SKM-1 treated with dmso at 0.1 percent for 144 hours (cell line): ENCODE data around the gene MTRR.
A peak's percentile ranks its signal among the peaks of the same experiment; 100 is the strongest.

ENCODE experiments used
- DNase-seq: peaks from one replicate; lab custom pipeline; 2025; ENCODE audit not compliant: unreplicated experiment; lab: John Stamatoyannopoulos, UW

The MTRR gene

DNA sequence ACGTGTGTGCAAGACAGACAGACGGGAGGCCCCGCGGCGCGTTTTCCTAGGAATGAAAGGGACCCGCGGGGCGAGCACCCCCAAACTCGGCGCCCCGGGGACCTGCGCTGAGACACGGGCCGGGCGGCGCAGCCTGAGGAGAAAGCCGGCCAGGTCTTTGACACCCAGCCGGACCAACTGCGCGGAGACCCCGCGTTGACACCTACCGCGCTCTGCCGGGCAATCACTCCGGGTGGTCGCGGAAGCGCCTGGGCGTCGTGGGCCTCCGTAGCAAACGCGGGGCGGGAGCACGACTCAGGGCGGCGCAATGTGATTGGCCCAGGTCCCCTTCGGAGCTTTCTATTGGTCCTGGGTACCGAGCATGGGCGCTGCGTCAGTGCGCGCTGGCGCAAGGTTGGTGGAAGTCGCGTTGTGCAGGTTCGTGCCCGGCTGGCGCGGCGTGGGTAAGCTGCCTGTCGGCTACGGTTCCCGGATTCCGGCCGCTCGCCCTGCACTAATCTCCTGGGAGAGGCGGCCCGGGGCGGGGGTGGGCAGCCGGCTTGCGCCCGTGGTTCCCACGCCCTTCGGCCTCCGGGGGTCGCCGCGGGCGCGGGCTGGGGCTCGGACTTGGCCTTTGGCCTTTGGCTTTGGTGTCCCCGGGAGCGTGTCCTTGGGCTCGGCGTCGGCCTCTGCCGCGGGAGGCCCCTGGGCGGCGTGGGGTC is at the start of gene MTRR, which contains the start of gene FASTKD3:
Gene MTRR (plus strand): TSS at position 376 of the 701 bp plus-strand sequence. CDS start 1,647 bp downstream, outside the sequence.
Gene FASTKD3 (minus strand): TSS at position 259 of the 701 bp plus-strand sequence. CDS start 948 bp downstream, outside the sequence.
- peak; percentile 89 for DNase-seq

DNA sequence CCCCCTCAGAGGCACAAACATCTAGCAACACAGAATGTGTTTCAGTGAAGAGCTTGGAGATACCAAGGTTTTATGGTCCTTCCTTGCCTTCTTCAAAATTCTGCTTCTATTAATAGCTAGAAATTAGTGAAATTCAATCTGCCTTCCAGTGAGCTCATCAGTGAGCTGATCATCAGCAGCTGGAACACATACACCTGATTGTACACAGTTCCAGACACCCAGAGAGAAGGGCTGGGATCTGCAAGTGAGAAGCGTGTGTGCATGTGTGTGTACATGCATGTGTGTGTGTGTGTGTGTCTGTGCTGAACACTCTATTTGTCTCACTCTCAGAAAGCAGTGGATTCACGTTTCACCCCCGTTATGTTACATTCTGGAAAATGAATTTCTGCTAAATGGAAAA is 46.5 kb upstream of the MTRR start:
- DNase-seq: no peak

DNA sequence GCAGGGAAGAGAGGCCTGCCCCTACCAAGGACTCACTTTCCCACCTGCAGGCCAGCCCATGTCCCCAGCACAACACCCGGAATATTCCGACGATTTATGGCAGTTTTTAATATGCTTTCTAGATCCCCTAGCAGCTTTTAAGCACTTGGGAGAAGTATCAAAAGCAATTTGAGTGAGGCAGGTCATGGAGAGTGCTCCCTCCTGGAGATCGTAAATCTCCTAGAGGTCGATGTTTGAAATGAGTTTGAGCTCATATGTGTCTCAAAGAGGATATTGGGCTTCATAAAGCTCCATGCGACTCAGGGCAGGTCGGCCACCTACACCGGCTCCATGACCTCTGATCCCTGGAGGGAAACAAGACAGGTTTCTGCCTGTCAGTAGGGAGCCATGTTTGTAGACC is 45.4 kb upstream of the MTRR start:
- no peak for DNase-seq

DNA sequence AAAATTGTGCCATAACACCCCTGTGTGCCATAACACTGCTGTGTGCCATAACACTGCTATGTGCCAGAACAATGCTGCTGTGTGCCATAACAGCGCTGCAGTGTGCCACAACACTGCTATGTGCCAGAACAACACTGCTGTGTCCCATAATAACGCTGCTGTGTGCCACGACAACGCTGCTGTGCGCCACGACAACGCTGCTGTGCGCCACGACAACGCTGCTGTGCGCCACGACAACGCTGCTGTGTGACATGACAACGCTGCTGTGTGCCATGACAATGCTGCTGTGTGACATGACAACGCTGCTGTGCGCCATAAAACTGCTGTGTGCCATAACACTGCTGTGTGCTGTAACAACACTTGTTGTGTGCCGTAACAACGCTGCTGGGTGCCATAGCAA is 44.0 kb upstream of the MTRR start:
- no peak for DNase-seq

DNA sequence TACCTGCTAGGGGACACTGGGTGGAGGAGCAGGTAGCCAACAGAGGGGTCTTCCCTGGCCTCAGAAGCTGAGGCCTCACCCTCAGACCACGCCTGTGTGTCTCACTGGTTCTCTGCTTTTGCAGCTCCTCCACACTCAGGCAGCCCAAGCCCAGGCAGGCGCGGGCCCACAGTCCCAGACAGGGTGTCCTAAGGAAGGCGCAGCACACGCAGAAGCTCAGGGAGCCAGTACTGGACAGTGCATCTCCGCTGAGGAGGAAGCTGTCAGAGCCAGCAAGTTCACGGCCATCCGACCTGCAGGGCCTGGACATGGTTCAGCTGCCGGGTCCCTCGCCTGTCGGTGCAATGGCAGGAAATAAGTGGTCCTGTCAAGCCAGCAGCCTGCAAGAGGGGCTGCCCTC is 43.3 kb upstream of the MTRR start:
- no peak for DNase-seq

DNA sequence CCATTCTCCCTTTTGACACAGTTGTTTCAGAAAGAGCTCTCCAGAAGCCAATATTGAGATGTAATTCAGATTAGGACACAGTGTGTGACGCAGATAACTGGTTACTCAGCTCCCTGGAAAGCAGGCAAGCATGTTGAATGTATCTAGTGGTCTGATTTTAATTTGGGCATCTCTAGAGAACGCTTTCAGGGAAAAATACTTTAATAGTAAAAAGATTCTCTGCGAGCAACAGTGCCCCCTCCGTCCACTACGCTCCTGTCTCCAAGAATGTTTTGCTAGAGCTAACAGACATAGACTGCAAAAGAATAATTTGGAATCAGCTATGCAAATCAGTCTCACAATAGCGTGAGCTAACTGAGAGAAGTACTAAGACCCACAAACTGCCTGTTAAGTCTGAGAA is 41.3 kb upstream of the MTRR start:
- DNase-seq: no peak

DNA sequence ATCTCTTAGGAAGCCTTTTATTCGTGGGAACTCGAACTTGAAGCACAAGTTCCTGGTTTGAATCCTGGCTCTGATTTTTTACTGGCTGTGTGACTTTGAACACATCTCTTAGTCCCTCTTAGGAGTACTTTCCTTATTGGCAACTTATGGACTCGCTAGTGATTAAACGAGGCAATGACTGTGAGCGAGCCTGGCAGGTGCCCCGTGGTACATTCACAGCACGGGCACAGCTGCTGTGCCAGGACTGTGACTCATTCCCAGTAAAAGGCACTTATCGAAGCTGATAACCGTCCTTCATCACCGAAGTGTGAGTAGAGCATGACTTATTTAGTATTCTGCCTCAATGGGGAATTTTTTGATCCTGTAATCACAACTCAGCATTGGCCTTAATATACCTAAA is 40.7 kb upstream of the MTRR start:
- DNase-seq: no peak

DNA sequence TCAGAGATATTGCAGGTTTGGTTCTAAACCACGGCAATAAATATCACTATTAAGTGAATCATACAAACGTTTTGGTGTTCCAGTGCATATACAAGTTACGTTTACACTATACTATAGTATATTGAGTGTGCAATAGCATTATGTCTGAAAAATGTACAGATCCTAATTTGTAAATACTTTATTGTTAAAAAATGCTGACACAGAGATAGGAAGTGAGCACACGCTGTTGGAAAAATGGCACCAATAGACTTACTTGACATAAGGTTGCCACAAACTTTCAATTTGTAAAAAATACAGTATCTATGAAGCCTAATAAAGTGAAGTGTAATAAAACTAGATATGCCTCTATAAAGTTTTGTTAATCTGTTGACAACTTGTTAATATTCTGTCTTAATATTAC is 34.0 kb upstream of the MTRR start:
- DNase-seq: no peak

DNA sequence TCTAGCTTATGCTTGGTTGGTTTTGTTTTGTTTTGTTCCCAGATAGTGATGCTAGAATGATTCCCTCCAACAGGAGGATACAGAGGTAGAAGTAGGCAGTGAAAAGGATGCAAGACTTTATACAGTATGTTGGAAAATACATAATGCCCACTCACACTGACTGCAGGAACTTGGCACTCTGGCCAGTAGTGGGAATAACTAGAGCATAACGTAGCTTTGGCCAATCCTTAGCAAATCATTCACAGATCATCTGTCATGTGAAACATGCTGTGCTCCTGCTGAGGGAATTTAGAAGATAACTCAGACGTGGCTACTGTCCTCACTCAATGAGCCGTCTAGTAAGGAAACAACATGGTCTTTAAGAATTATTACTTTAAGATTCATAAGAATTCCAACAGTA is 31.5 kb upstream of the MTRR start:
- no peak for DNase-seq

DNA sequence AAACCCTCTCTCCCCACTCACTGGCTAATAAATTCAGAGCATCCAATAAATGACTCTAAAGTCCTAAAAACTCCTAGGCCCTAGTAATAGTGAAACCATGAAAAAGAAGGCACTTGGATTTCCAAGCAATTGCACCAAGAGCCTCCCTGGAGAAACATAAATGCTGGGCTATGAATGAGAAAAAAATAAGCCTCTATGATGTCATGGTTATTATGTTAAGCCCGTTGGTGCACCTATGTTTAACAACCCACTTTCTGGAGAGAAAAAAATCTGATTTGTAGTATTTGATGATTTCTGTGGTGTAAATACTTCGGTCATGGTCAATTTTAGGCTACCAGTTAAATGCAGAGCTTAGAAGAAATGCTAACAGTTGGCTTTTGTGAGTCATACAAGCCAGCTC is 26.4 kb upstream of the MTRR start:
- no peak for DNase-seq

DNA sequence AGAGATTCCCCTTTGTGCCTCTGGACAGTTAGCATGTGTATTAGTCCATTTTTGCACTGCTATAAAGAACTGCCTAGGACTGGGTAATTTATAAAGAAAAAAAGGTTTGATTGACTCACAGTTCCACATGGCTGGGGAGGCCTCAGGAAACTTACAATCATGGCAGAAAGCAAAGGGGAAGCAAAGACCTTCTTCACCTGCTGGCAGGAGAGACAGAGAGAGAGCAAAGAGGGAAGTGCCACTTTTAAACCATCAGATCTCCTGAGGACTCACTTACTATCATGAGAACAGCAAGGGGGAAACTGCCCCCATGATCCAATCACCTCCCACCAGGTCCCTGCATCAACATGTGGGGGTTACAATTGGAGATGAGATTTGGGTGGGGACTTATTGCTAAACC is 24.0 kb upstream of the MTRR start:
- DNase-seq: no peak

DNA sequence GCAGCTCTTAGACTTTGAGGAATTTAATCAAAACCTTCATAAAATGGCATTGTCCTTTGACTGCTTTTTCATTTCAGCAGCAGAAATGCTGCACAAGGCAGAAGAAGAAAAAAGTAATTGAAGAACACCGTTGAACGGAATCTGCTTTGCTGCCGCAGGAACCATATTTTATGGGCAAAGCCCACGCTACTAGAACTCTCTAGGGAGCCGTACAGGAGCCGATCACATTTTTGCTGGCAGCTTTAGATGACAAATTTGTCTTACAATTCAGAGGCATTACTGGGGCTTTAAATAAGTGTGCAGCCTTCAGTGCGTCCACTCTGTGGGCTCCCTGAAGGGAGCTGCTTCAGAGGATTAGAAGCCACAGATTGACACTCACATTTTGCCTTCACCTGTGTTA is 23.4 kb upstream of the MTRR start:
- no peak for DNase-seq

DNA sequence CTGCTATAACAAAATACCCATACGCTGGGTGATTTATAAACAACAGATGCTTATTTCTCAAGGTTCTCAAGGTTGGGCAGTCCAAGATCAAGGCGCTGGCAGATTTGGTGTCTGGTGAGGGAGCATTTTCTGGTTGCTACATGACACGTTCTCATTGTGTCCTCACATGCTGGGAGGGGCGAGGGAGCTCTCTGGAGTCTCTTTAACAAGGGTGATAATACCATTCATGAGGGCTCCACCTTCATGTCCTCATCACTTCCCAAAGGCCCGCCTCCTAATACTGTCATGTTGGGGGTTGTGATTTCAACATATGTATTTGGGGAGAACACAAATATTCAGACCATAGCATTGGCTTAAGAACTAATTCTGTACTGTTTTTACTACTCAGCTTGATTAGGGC is 22.6 kb upstream of the MTRR start:
- no peak for DNase-seq

DNA sequence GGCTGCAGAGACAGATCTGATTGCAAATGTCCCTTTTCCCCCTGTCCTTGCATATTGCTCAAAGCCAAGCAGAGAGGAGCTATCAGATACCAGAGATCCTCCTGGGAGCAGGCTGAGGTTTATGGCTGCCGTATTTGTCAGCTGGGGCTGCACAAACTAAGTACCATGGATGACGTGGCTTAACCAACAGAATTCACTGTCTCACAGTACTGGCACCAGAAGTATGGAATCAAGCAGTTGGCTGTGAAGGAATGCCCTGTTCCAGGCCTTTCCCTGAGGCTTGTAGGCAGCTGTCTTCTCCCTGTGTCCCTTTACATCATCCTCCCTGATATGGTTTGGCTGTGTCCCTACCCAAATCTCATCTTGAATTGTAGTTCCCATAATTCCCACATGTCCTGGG is 20.7 kb upstream of the MTRR start:
- DNase-seq: no peak

DNA sequence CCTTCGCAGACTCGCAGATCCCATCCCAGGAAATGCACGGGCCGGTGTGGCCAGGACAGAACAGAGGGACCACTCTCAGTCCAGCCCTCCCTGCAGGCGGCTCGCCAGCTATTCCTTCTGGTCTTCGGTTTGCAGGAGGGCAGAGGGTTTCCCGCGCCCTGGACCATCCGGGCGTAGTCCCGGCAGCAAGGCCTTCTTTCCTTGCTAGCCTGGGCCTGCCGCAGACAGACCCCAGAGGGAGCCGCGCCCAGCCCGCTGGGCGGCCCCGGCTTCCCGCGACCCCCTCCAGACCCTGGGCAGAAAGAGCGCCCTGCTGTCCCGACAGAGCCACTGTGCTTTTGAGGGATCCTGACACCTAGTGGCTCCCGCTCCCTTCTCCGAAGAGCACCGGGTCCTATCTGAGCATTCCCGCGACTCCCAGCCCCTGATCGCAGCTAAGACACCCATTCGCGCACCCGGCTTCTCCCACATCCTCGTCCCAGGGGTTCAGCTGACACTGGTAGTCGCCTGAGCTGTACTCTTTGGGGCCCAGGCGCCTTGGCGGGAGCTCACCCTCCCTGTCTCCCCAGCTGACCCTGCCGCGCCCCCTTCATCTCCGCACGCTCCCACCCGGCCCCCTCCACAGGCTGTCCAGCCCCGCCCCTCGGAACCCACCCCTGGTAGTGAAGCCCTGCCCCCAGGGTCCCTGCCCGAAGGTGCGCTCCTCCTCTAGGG is 19.1 kb upstream of the MTRR start:
- no peak for DNase-seq

DNA sequence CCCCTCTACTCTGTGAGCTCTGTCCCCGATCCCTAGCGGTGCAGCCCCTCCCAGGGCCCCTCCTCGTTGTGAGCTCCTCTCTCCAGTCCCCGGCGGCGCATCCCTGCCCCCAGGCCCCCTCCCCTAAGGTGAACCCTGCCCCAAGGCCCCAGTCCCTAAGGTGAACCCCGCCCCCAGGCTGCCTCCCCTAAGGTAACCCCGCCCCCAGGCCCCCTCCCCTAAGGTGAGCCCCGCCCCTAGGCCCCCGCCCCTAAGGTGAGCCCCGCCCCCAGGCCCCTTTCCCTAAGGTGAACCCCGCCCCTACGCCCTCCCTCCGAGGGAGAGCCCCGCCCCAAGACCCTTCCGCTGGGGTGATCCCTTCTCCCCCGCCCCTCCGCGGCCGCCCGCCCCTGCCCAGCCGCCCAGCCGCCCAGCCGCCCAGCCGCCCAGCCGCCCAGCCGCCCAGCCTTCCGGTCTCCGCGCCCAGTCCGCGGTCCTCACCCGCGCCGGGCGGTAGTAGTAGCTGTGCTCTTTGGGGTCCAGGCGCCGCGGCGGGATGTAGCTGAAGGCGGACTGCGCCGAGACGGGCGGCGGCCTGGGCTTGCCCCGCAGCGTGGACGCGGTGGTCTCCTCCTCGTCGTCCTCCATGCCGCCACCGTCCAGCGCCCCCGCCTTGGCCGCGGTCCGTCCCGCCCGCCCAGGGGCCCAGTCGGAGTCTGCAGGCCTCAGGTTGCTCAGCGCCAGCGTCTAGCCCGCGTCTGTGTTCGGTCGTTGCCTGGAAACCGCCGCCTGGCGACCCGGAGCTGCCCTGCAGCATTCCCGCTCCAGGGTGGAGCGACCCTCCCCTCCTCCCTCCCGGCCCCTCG is 18.3 kb upstream of the MTRR start, which contains the start of gene CFAP90:
Gene CFAP90 (minus strand): TSS at position 739 of the 845 bp plus-strand sequence. CDS start 112 bp downstream, at position 627.
- DNase-seq: no peak

DNA sequence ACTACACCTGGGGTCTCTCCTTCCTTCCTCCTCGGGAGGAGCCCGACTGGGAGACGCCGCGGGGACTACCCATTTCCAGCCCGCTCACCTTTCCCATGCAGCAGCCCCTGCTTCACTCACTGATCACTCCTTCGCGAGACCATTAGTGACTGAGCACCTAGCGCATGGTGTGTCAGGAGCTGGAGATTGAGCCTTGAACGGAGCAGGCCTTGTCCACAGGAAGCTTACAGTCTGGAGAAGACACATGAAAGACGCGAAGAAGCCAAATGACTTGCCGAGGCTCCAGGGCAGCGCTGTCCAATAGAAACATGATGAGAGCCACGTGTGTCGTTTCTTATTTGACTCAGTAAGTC is 17.7 kb upstream of the MTRR start:
- DNase-seq: no peak

DNA sequence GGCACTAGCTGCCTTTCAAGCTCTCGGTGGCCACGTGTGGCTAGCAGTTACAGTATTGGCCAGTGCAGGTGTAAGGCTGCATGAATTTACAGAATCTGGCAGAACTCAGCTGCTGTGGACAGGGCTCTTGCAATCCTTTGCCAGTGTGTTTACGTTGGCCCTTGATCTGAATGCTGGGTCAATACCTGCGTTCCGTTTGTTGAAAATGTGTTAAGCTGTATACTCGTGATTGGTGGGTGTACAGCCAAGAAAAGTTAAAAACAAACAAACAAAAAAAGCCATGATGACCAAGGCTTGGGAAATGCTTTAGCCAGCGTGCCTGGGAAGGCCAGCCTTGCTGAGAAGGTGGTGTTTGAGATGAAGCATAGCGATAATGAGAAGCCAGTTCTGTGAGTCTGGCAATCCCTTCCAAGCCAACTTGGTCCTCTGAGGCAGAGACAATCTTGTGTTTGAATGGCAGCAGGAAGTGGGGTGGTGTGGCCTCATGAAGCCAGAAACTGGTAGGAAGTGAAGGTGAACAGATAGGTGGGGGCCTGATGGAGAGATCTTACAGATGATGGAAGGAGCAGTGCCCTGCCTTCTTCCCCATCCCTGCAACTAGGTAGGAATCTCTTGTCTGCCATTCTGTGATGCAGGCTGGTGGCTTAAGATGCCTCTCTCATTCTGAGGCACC is 17.2 kb upstream of the MTRR start:
- no peak for DNase-seq

DNA sequence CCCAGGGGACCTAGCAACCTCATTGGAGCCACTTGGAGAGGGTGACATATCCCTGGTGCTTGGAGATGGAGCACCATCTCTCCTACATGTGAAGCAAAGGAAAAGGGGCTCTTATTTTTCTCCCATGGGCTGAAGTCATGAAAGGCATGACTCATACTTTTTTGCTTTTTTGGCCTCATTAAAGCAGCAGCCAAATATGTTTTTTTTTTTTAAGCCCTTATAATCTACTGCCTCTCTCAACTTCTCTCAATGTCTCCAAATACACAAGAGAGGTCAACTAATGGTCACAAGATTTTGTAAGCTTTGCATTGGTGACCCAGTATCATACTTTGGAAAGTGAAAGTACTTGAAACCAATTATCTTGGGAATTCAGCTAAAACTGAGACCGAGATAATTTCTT is 16.4 kb upstream of the MTRR start:
- no peak for DNase-seq

DNA sequence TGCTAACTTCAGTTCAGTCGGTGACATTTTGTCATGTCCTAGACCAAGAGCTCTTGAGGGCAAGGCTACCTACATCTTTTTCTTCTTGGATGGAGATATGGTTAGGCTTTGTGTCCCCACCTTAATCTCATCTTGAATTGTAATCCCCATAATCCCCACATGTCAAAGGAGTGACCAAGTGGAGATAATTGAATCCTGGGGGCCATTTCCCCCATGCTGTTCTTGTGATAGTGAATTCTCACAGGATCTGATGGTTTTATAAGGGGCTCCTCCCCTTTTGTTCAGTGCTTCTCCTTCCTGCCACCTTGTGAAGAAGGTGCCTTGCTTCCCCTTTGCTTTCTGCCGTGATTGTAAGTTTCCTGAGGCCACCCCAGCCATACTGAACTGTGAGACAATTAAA is 16.0 kb upstream of the MTRR start:
- no peak for DNase-seq

DNA sequence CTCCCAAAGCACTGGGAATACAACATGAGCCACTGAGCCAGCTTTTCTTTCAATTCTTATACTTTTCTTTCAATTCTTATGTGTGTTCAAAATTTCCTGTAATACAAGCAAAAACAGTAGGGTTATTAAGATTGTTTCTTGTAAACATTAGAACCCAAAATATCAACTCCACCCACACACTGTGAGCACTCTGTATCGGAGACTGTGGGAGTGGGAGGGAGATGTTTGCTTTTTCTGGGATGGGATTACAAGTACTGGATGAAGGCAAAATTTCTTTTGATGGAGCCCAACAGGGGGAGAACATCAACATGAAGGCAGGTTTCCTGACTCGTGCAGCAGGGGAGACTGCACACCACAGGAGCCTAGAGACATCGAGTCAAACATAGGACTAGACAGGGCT is 13.3 kb upstream of the MTRR start:
- no peak for DNase-seq
